ENCODE data around the gene SCFD2.

Gene SCFD2

GRCh38 chr4:52869196-52869595 is 496.7 kb downstream of the SCFD2 start:
- TF ChIP-seq, protein P1, sequence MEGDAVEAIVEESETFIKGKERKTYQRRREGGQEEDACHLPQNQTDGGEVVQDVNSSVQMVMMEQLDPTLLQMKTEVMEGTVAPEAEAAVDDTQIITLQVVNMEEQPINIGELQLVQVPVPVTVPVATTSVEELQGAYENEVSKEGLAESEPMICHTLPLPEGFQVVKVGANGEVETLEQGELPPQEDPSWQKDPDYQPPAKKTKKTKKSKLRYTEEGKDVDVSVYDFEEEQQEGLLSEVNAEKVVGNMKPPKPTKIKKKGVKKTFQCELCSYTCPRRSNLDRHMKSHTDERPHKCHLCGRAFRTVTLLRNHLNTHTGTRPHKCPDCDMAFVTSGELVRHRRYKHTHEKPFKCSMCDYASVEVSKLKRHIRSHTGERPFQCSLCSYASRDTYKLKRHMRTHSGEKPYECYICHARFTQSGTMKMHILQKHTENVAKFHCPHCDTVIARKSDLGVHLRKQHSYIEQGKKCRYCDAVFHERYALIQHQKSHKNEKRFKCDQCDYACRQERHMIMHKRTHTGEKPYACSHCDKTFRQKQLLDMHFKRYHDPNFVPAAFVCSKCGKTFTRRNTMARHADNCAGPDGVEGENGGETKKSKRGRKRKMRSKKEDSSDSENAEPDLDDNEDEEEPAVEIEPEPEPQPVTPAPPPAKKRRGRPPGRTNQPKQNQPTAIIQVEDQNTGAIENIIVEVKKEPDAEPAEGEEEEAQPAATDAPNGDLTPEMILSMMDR (IDR thresholded peaks at IDR 0.05; ENCODE audit: low read depth, low read length): no peak
- H3K4me3 ChIP-seq (ENCODE audit: low read depth, low read length): no peak overlapping the region

- no peak overlapping the region for H3K4me3 ChIP-seq (ENCODE audit: low read depth, low read length)
- TF ChIP-seq, protein P1 (IDR thresholded peaks at IDR 0.05; ENCODE audit: low read depth, low read length): no peak
Observed at GRCh38 chr4:52868133-52868532, 497.7 kb downstream of the SCFD2 start.

DNA sequence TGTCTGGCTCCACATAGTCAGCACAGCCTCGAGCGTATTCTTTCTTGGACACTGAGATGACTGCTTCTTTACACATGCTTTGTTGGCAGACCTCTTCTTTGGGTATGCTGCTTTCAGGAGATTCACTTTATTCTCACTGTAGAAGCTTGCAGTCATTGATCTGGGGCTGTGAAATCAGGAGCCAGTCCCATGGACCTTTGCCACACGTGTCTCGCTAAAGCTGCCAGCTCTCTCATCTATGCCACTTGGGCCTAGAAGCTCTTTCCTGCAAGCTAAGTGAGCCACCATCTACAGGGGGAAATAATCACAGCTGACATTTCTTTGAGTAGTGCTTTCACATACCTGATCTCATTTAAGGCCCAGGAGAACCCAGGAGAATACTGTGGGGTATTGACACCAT is 498.7 kb downstream of the SCFD2 start:
- TF ChIP-seq, protein P1 (IDR thresholded peaks at IDR 0.05; ENCODE audit: low read depth, low read length): no peak
- H3K4me3 ChIP-seq (ENCODE audit: low read depth, low read length): no peak overlapping the region

- TF ChIP-seq, protein P1 (IDR thresholded peaks at IDR 0.05; ENCODE audit: low read depth, low read length): no peak
- no peak overlapping the region for H3K4me3 ChIP-seq (ENCODE audit: low read depth, low read length)
Observed at GRCh38 chr4:52866734-52867133, 499.1 kb downstream of the SCFD2 start.

GRCh38 chr4:52865300-52865699 is 500.6 kb downstream of the SCFD2 start:
- TF ChIP-seq, protein P1 (IDR thresholded peaks at IDR 0.05; ENCODE audit: low read depth, low read length): no peak
- H3K4me3 ChIP-seq (ENCODE audit: low read depth, low read length): no peak overlapping the region

- TF ChIP-seq, protein P1 (IDR thresholded peaks at IDR 0.05; ENCODE audit: low read depth, low read length): no peak
- H3K4me3 ChIP-seq (ENCODE audit: low read depth, low read length): no peak overlapping the region
Observed at GRCh38 chr4:52864793-52865192, 501.1 kb downstream of the SCFD2 start.

- H3K4me3 ChIP-seq (ENCODE audit: low read depth, low read length): peak overlapping the region; percentile 69
- TF ChIP-seq, protein P1 (IDR thresholded peaks at IDR 0.05; ENCODE audit: low read depth, low read length): no peak
Observed at GRCh38 chr4:52863324-52863723, 502.5 kb downstream of the SCFD2 start.
